RWPE1 (cell line): ENCODE data around the gene NPM3.

Experiments used
- CTCF ChIA-PET: fragments of 350-600 bp; sonication (Branson Sonifier 250); formaldehyde crosslinking; extraction: SDS; loops from one replicate; lab custom pipeline; 2021; lab: Yijun Ruan, JAX
- POLR2A ChIA-PET: fragments of 400-600 bp; formaldehyde crosslinking; extraction: SDS; loops from one replicate; lab custom pipeline; 2020; ENCODE audit warnings: antibody characterized with exemption; ENCODE audit not compliant: low non-redundant PET; lab: Yijun Ruan, JAX
- DNase-seq: peaks from one replicate; pipeline ENCODE4 v3.0.0; 2012; ENCODE audit warnings: low spot score
- H3K27ac ChIP-seq: fragments of 450-650 bp; 2 replicates; pipeline ENCODE4 v1.5.1; 2017
- CTCF ChIP-seq: fragments of 450-650 bp; conservative IDR thresholded peaks from 2 replicates; pipeline ENCODE4 v1.5.1; 2017; ENCODE audit warnings: low read depth, mild to moderate bottlenecking

The NPM3 gene

GRCh38 chr10:101780187-101780817 is 2.9 kb downstream of the NPM3 start:
- no peak for DNase-seq
- peak overlapping the region; percentile 73; the same call in 1 of the 2 replicates for H3K27ac ChIP-seq
- ChIA-PET CTCF (interaction anchor here (0.5 to 3.5 kb wide), 12 partner anchors 8 to 619 kb away, joined by 3 to 23 read pairs (median 4); no protein-coding TSS in a partner anchor), POLR2A (interaction anchor here (0.5 kb wide), 1 partner anchor 80 kb away, joined by 3 read pairs; no protein-coding TSS in a partner anchor)
- TF ChIP-seq CTCF: peak; percentile 49

DNA sequence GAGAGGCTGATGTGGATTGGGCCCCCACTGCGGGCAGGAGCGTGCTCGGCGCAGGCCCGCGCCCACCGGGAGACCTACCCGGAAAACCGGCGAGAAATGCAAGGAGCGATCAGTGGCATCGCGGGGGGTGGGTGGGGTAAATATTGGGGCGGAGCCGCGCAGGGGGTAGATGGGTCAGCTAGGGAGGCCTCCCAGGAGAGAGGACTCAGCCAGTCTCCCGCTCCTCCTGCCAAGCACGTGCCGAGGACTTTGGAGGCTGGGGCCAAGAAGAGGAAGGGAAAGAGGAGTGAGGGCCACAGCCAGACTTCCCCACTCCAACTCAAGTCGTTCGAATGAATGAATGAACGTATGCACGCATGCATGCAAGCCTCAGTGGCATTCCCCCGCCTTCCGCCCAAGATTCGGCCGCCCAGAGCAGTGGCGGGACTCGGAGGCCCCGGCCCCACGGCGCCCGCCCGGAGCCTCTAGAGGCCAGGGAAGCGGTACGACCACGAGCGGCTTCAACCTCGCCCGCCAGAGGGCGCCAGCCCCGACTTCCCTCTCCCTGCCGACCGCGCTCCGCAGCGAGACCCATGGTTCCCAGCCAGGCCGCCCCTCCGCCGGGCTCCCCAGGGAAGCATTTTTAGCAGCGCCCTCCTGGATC is 3.6 kb downstream of the NPM3 start:
- ChIA-PET POLR2A (no interaction called here), CTCF (interaction anchor here (0.8 to 3.5 kb wide), 8 partner anchors 8 to 618 kb away, joined by 3 to 23 read pairs (median 4); no protein-coding TSS in a partner anchor)
- TF ChIP-seq CTCF: peak; percentile 85
- DNase-seq: peak; percentile 54
- H3K27ac ChIP-seq: no peak overlapping the region

- CTCF ChIA-PET: interaction anchor here (0.6 to 3.5 kb wide), 5 partner anchors 26 to 637 kb away, joined by 3 to 23 read pairs (median 3); no protein-coding TSS in a partner anchor
- POLR2A ChIA-PET: no interaction called here
- DNase-seq: no peak
- no peak overlapping the region for H3K27ac ChIP-seq
- TF ChIP-seq CTCF: no peak
Measured at GRCh38 chr10:101778781-101779543, 4.3 kb downstream of the NPM3 start.

GRCh38 chr10:101778151-101778780 is 5.0 kb downstream of the NPM3 start:
- ChIA-PET CTCF (interaction anchor here (0.6 to 1.4 kb wide), 2 partner anchors 163 to 636 kb away, joined by 3 read pairs; no protein-coding TSS in a partner anchor), POLR2A (no interaction called here)
- no peak overlapping the region for H3K27ac ChIP-seq
- TF ChIP-seq CTCF: no peak
- no peak for DNase-seq

GRCh38 chr10:101777619-101778145 is 5.6 kb downstream of the NPM3 start:
- no peak for DNase-seq
- H3K27ac ChIP-seq: no peak overlapping the region
- CTCF ChIA-PET: no interaction called here
- POLR2A ChIA-PET: no interaction called here
- no peak for TF ChIP-seq CTCF
